IMR-90 (cell line): ENCODE data around the gene LRP6. TPM values are rescaled to one million over a fixed set of nuclear protein-coding genes. Genes with fewer than 3 reads are reported as not detected.

Experiments
- ATAC-seq: fragments of 200-7000 bp; cut with Tn5 transposase; 2 replicates; pipeline ENCODE4 v1.9.1; 2020; ENCODE audit warnings: low read depth, mild to moderate bottlenecking, moderate library complexity
- BruUV-seq: library from RNA; stranded (reverse); fragments of 400-500 nt; replicated peaks from 2 replicates; lab custom pipeline; 2021; lab: Mats Ljungman, UMichigan
- CTCF ChIA-PET: fragments of 300-600 bp; formaldehyde crosslinking; extraction: SDS; loops from one replicate; lab custom pipeline; 2021; ENCODE audit warnings: antibody characterized with exemption; lab: Yijun Ruan, JAX
- POLR2A ChIA-PET: fragments of 300-600 bp; sonication (Branson Sonifier 250); formaldehyde crosslinking; loops from one replicate; lab custom pipeline; 2022; ENCODE audit warnings: antibody characterized with exemption; ENCODE audit not compliant: unreplicated experiment; lab: Charles Lee
- DNase-seq: peaks from one replicate; pipeline ENCODE4 v3.0.0; 2013
- H2AFZ ChIP-seq: replicated peaks from 2 replicates; pipeline ENCODE3; 2013; ENCODE audit warnings: low read length, mild to moderate bottlenecking; ENCODE audit not compliant: poor library complexity
- H2AK5ac ChIP-seq: 2 replicates; pipeline ENCODE4 v1.6.1; 2013; ENCODE audit warnings: low read depth, low read length, inconsistent platforms
- H2AK9ac ChIP-seq: replicated peaks from 2 replicates; pipeline ENCODE3; 2013; ENCODE audit warnings: mild to moderate bottlenecking, low read depth, low read length, moderate library complexity; ENCODE audit not compliant: poor library complexity
- H2BK120ac ChIP-seq: 2 replicates; pipeline ENCODE4 v1.6.1; 2013; ENCODE audit warnings: low read depth, low read length, inconsistent platforms
- H2BK15ac ChIP-seq: 3 replicates; pipeline ENCODE4 v1.6.1; 2013; ENCODE audit warnings: low read depth, low read length, inconsistent platforms
- H2BK20ac ChIP-seq: 2 replicates; pipeline ENCODE4 v1.6.1; 2013; ENCODE audit warnings: low read depth, mild to moderate bottlenecking, inconsistent platforms, low read length, moderate library complexity
- H2BK5ac ChIP-seq: 2 replicates; pipeline ENCODE4 v1.6.1; 2013; ENCODE audit warnings: mild to moderate bottlenecking, low read depth, low read length, inconsistent platforms; ENCODE audit not compliant: poor library complexity, severe bottlenecking
- H3K14ac ChIP-seq: replicated peaks from 2 replicates; pipeline ENCODE4 v1.6.1; 2013; ENCODE audit warnings: low read depth, low read length, inconsistent platforms
- H3K18ac ChIP-seq: 2 replicates; pipeline ENCODE4 v1.6.1; 2013; ENCODE audit warnings: low read depth, low read length, control low read depth
- H3K23ac ChIP-seq: 2 replicates; pipeline ENCODE4 v1.6.1; 2013; ENCODE audit warnings: low read depth, low read length, inconsistent platforms
- H3K27ac ChIP-seq: 2 replicates; pipeline ENCODE4 v1.5.1; 2013; ENCODE audit warnings: mild to moderate bottlenecking, control low read depth, low read length; ENCODE audit not compliant: insufficient read depth
- H3K27me3 ChIP-seq: 2 replicates; pipeline ENCODE4 v1.6.1; 2013; ENCODE audit warnings: low read length; ENCODE audit not compliant: control insufficient read depth, insufficient read depth
- H3K36me3 ChIP-seq: 2 replicates; pipeline ENCODE4 v1.6.1; 2013; ENCODE audit warnings: low read length, mixed read lengths; ENCODE audit not compliant: control insufficient read depth, insufficient read depth
- H3K4ac ChIP-seq: 2 replicates; pipeline ENCODE4 v1.6.1; 2013; ENCODE audit warnings: low read depth, low read length, inconsistent platforms
- H3K4me1 ChIP-seq: 2 replicates; pipeline ENCODE4 v1.6.1; 2013; ENCODE audit warnings: low read length, mixed read lengths; ENCODE audit not compliant: control insufficient read depth, insufficient read depth
- H3K4me2 ChIP-seq: 2 replicates; pipeline ENCODE4 v1.6.1; 2013; ENCODE audit warnings: low read depth, mild to moderate bottlenecking, control low read depth, low read length, moderate library complexity
- H3K4me3 ChIP-seq: 2 replicates; pipeline ENCODE4 v1.5.1; 2013; ENCODE audit warnings: low read depth, mild to moderate bottlenecking, control low read depth, low read length, moderate library complexity; ENCODE audit not compliant: insufficient read depth
- H3K56ac ChIP-seq: 2 replicates; pipeline ENCODE4 v1.6.1; 2013; ENCODE audit warnings: low read length, inconsistent platforms; ENCODE audit not compliant: insufficient read depth; ENCODE audit errors: extremely low read depth
- H3K79me1 ChIP-seq, 2 experiments: 2 replicates each; pipeline ENCODE4 v1.6.1; 2013; ENCODE audit warnings: low read length in 2 of 2, inconsistent platforms in 1 of 2, low read depth in 1 of 2
- H3K9ac ChIP-seq: 2 replicates; pipeline ENCODE4 v1.6.1; 2013; ENCODE audit warnings: low read depth, low read length, control low read depth
- H3K9me1 ChIP-seq: 2 replicates; pipeline ENCODE4 v1.6.1; 2013; ENCODE audit warnings: low read length, inconsistent platforms; ENCODE audit not compliant: insufficient read depth
- H3K9me3 ChIP-seq: 2 replicates; pipeline ENCODE4 v1.6.1; 2013; ENCODE audit warnings: low read length; ENCODE audit not compliant: control insufficient read depth, insufficient read depth
- H4K20me1 ChIP-seq: 2 replicates; pipeline ENCODE4 v1.6.1; 2013; ENCODE audit warnings: low read length, inconsistent platforms; ENCODE audit not compliant: insufficient read depth
- H4K5ac ChIP-seq: 2 replicates; pipeline ENCODE4 v1.6.1; 2013; ENCODE audit warnings: mild to moderate bottlenecking, low read depth, low read length, control low read depth
- H4K8ac ChIP-seq, 2 experiments: 2 replicates each; pipeline ENCODE4 v1.6.1; 2013; ENCODE audit warnings: low read depth in 2 of 2, low read length in 2 of 2, control low read depth in 1 of 2, inconsistent platforms in 1 of 2
- H4K91ac ChIP-seq: 2 replicates; pipeline ENCODE4 v1.6.1; 2013; ENCODE audit warnings: low read depth, low read length, inconsistent platforms; ENCODE audit not compliant: insufficient read depth
- BHLHE40 ChIP-seq: fragments of 150-350 bp; IDR thresholded peaks from 2 replicates; pipeline ENCODE4 v1.6.1; 2016; ENCODE audit warnings: mild to moderate bottlenecking, low read depth, low read length
- CEBPB ChIP-seq: IDR thresholded peaks from 2 replicates; pipeline ENCODE4 v1.6.1; 2012; ENCODE audit warnings: low read depth, low read length, improper control_type of control experiment
- CHD1 ChIP-seq: IDR thresholded peaks from 2 replicates; pipeline ENCODE4 v1.6.1; 2012; ENCODE audit warnings: low read depth, low read length, improper control_type of control experiment
- FOS ChIP-seq: fragments of 150-350 bp; IDR thresholded peaks from 2 replicates; pipeline ENCODE4 v1.6.1; 2016; ENCODE audit warnings: low read depth, low read length
- MAFK ChIP-seq: IDR thresholded peaks from 2 replicates; pipeline ENCODE4 v1.6.1; 2012; ENCODE audit warnings: low read depth, low read length, improper control_type of control experiment
- MXI1 ChIP-seq: IDR thresholded peaks from 2 replicates; pipeline ENCODE4 v1.6.1; 2012; ENCODE audit warnings: low read depth, mild to moderate bottlenecking, low read length, moderate library complexity, borderline replicate concordance
- NFE2L2 ChIP-seq: fragments of 150-350 bp; IDR thresholded peaks from 2 replicates; pipeline ENCODE4 v1.6.1; 2016; ENCODE audit warnings: low read depth, mild to moderate bottlenecking, low read length
- POLR2A ChIP-seq: IDR thresholded peaks from 2 replicates; pipeline ENCODE4 v1.6.1; 2012; ENCODE audit warnings: mild to moderate bottlenecking, low read depth, low read length
- RAD21 ChIP-seq: IDR thresholded peaks from 2 replicates; pipeline ENCODE4 v1.6.1; 2012; ENCODE audit warnings: low read length, improper control_type of control experiment
- RCOR1 ChIP-seq: IDR thresholded peaks from 2 replicates; pipeline ENCODE4 v1.6.1; 2012; ENCODE audit warnings: mild to moderate bottlenecking, low read length, improper control_type of control experiment; ENCODE audit not compliant: insufficient replicate concordance
- RFX5 ChIP-seq: IDR thresholded peaks from 2 replicates; pipeline ENCODE4 v1.8.0; 2012; ENCODE audit warnings: low read depth, mild to moderate bottlenecking, low read length, moderate library complexity
- USF2 ChIP-seq: fragments of 150-350 bp; IDR thresholded peaks from 2 replicates; pipeline ENCODE4 v1.6.1; 2017; ENCODE audit warnings: mild to moderate bottlenecking, antibody characterized with exemption, low read length, low read depth
- WGBS, 2 experiments: methylation state at CpG; one replicate each; pipeline versions ENCODE4 v1.1.5 to v1.1.7; 2013; ENCODE audit warnings: missing lambda C conversion rate in 2 of 2; ENCODE audit not compliant: insufficient read length in 1 of 2; ENCODE audit errors: extremely low coverage in 2 of 2; 5-methylcytosine and 5-hydroxymethylcytosine counted together
- dilution Hi-C: fragments of 300-500 bp; cut with HindIII; formaldehyde crosslinking; loops from one replicate; pipeline ENCODE4 v1.14.3; 2018; ENCODE audit warnings: low sequenced_read_pairs; ENCODE audit not compliant: unreplicated experiment
- in situ Hi-C: fragments of 300-500 bp; cut with MboI; formaldehyde crosslinking; loops from 3 replicates; pipeline ENCODE4 v1.14.3; 2019; ENCODE audit warnings: low sequenced_read_pairs, inconsistent platforms, mixed read lengths
- intact Hi-C: fragments of 100-400 bp; cut with micrococcal nuclease; formaldehyde crosslinking; loops from 2 replicates; pipeline ENCODE4 v1.10.0; 2022
- polyA plus RNA-seq, 3 experiments: library from polyadenylated mRNA; depleted of rRNA; stranded (reverse); fragments of >200 nt; gene quantifications; 2 replicates each; pipeline ENCODE4 v1.2.3, GENCODE V29; 2012; ENCODE audit warnings: low replicate concordance in 1 of 3
- total RNA-seq: library from RNA; depleted of rRNA; stranded (reverse); fragments of >200 nt; gene quantifications from 2 replicates; pipeline ENCODE4 v1.2.3, GENCODE V29; 2012
- TF ChIP-seq, protein P1 (sequence below): fragments of 150-350 bp; IDR thresholded peaks from 2 replicates; pipeline ENCODE4 v1.6.1; 2016; ENCODE audit warnings: low read depth, mild to moderate bottlenecking, low read length, moderate library complexity, borderline replicate concordance

The LRP6 gene
- total and polyA plus RNA-seq, 2 of the 4 experiments (the other 2 are of a cell fraction) = 14.2 to 32.1 TPM

- DNase-seq = peak; percentile 88
- ChIA-PET POLR2A (no interaction called here), CTCF (no interaction called here)
- H4K91ac ChIP-seq = no peak overlapping the region
- no peak overlapping the region for H3K23ac ChIP-seq
- H3K4me3 ChIP-seq = no peak overlapping the region
- ATAC-seq = peak; percentile 89
- peak overlapping the region; percentile 64; the same call in 1 of the 2 replicates for H3K4me2 ChIP-seq
- H4K20me1 ChIP-seq = peaks cover 54% of the 10 kb centered on the region
- H3K9me3 ChIP-seq = peaks cover 3% of the 10 kb centered on the region
- no peak overlapping the region; a peak in 1 of 4 replicates for H4K8ac ChIP-seq
- no TSS peak for BruUV-seq
- intact Hi-C loops = no loop called here
- H2BK15ac ChIP-seq = no peak overlapping the region
- H2BK5ac ChIP-seq = peak overlapping the region; percentile 46
- TF ChIP-seq RFX5 (no peak), RAD21 (no peak), CHD1 (no peak), FOS (peak; percentile 37; the same call in 1 of the 2 replicates), CEBPB (no peak), RCOR1 (no peak), MXI1 (no peak), NFE2L2 (0 out of 2 replicates have a peak, but pooled peaks have one; percentile 13), BHLHE40 (no peak), POLR2A (no peak), MAFK (no peak), USF2 (no peak)
- TF ChIP-seq, protein P1, sequence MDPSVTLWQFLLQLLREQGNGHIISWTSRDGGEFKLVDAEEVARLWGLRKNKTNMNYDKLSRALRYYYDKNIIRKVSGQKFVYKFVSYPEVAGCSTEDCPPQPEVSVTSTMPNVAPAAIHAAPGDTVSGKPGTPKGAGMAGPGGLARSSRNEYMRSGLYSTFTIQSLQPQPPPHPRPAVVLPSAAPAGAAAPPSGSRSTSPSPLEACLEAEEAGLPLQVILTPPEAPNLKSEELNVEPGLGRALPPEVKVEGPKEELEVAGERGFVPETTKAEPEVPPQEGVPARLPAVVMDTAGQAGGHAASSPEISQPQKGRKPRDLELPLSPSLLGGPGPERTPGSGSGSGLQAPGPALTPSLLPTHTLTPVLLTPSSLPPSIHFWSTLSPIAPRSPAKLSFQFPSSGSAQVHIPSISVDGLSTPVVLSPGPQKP = no peak
- H3K4ac ChIP-seq = no peak overlapping the region
- no peaks in the 10 kb centered on the region for H3K27me3 ChIP-seq
- peaks cover 7% of the 10 kb centered on the region for H3K4me1 ChIP-seq
- no CpG with 5 or more reads among the region's 2 CpGs for WGBS, 2 experiments
- H2AK5ac ChIP-seq = no peak overlapping the region
- H3K9me1 ChIP-seq = peaks cover 4% of the 10 kb centered on the region; the same call in 1 of the 2 replicates
- H2AK9ac ChIP-seq = no peak overlapping the region
- H2AFZ ChIP-seq = no peak overlapping the region
- H2BK20ac ChIP-seq = no peak overlapping the region
- H2BK120ac ChIP-seq = no peak overlapping the region
- H4K5ac ChIP-seq = no peak overlapping the region
- H3K18ac ChIP-seq = peak overlapping the region; percentile 37; the same call in 1 of the 2 replicates
- peaks cover 40 to 72% of the 10 kb centered on the region in 2 experiments for H3K79me1 ChIP-seq
- H3K36me3 ChIP-seq = no peaks in the 10 kb centered on the region
- no peak overlapping the region; the same call in 1 of the 2 replicates for H3K27ac ChIP-seq
- H3K56ac ChIP-seq = no peak overlapping the region
- no peak overlapping the region for H3K14ac ChIP-seq
- dilution Hi-C loops = no loop called here
- in situ Hi-C loops = no loop called here
- no peak overlapping the region for H3K9ac ChIP-seq
Measured at GRCh38 chr12:12224240-12224940, 42.5 kb downstream of the LRP6 start.
